ENCODE measurements around the gene ZNF217. TPM values are rescaled to one million over a fixed set of nuclear protein-coding genes. Genes with fewer than 3 reads are reported as not detected.

ZNF217 gene
- polyA plus RNA-seq, 1 donor from 2014 or later, result 1.9 TPM

GRCh38 chr20:53597521-53598120 is 4.0 kb upstream of the ZNF217 start:
- Histone ChIP-seq H3K79me2 (replicated peaks; ENCODE audit: insufficient read depth, low read length) (no peaks in the 10 kb centered on the region), H3K9me2 (ENCODE audit: insufficient read depth, low read length) (no peaks in the 10 kb centered on the region), H2AFZ (ENCODE audit: low read depth, low read length) (no peak overlapping the region), H3K4me2 (ENCODE audit: low read length) (no peak overlapping the region), H4K20me1 (ENCODE audit: insufficient read depth) (no peaks in the 10 kb centered on the region), H3K27ac (ENCODE audit: low read length) (no peak overlapping the region), H3K9me3 (ENCODE audit: low read length) (no peaks in the 10 kb centered on the region), H3K4me3 (ENCODE audit: low read length) (no peak overlapping the region), H3F3A (ENCODE audit: insufficient read depth, low read length, poor library complexity, severe bottlenecking) (no peaks in the 10 kb centered on the region), H3K27me3 (ENCODE audit: insufficient read depth, low read depth, low read length) (no peaks in the 10 kb centered on the region), H3K9ac (ENCODE audit: low read length) (no peak overlapping the region), H3K36me3 (ENCODE audit: insufficient read depth, low read length) (no peaks in the 10 kb centered on the region)
- TF ChIP-seq POLR2AphosphoS5 (IDR thresholded peaks at IDR 0.05) (no peak), REST (IDR thresholded peaks at IDR 0.05; ENCODE audit: borderline replicate concordance) (no peak), CTCF (IDR thresholded peaks at IDR 0.05; ENCODE audit: poor library complexity, severe bottlenecking) (no peak), SMC3 (conservative IDR thresholded peaks at IDR 0.05; ENCODE audit: poor library complexity) (no peak), EP300 (conservative IDR thresholded peaks at IDR 0.05; ENCODE audit: poor library complexity, severe bottlenecking) (no peak), RAD21 (conservative IDR thresholded peaks at IDR 0.05) (no peak), TAF1 (IDR thresholded peaks at IDR 0.05; ENCODE audit: low read depth) (no peak), EZH2 (IDR thresholded peaks at IDR 0.05; ENCODE audit: borderline replicate concordance, insufficient read depth, low read length, poor library complexity, severe bottlenecking) (no peak), MXI1 (conservative IDR thresholded peaks at IDR 0.05; ENCODE audit: poor library complexity, severe bottlenecking) (no peak)

GRCh38 chr20:53597030-53597482 is 3.4 kb upstream of the ZNF217 start:
- no peak overlapping the region for H2AFZ ChIP-seq (ENCODE audit: low read depth, low read length)
- no peak overlapping the region for H3K27ac ChIP-seq (ENCODE audit: low read length)
- H3K4me2 ChIP-seq (ENCODE audit: low read length), result no peak overlapping the region

More at GRCh38 chr20:53597030-53597482, 3.4 kb upstream of the ZNF217 start:
- Histone ChIP-seq H3K27me3 (ENCODE audit: insufficient read depth, low read depth, low read length) (no peaks in the 10 kb centered on the region), H3K9me2 (ENCODE audit: insufficient read depth, low read length) (no peaks in the 10 kb centered on the region), H3K9me3 (ENCODE audit: low read length) (no peaks in the 10 kb centered on the region), H4K20me1 (ENCODE audit: insufficient read depth) (no peaks in the 10 kb centered on the region), H3K9ac (ENCODE audit: low read length) (no peak overlapping the region), H3K79me2 (replicated peaks; ENCODE audit: insufficient read depth, low read length) (no peaks in the 10 kb centered on the region), H3K36me3 (ENCODE audit: insufficient read depth, low read length) (no peaks in the 10 kb centered on the region), H3K4me3 (ENCODE audit: low read length) (no peak overlapping the region), H3F3A (ENCODE audit: insufficient read depth, low read length, poor library complexity, severe bottlenecking) (no peaks in the 10 kb centered on the region)
- no peak for TF ChIP-seq MXI1 (conservative IDR thresholded peaks at IDR 0.05; ENCODE audit: poor library complexity, severe bottlenecking)
- TF ChIP-seq TAF1 (IDR thresholded peaks at IDR 0.05; ENCODE audit: low read depth), result no peak
- no peak for TF ChIP-seq RAD21 (conservative IDR thresholded peaks at IDR 0.05)
- no peak for TF ChIP-seq POLR2AphosphoS5 (IDR thresholded peaks at IDR 0.05)
- no peak for TF ChIP-seq EP300 (conservative IDR thresholded peaks at IDR 0.05; ENCODE audit: poor library complexity, severe bottlenecking)
- no peak for TF ChIP-seq SMC3 (conservative IDR thresholded peaks at IDR 0.05; ENCODE audit: poor library complexity)
- TF ChIP-seq REST (IDR thresholded peaks at IDR 0.05; ENCODE audit: borderline replicate concordance), result no peak
